ENCODE measurements around the gene ANKRD63.
A peak's percentile ranks its signal among the peaks of the same experiment; 100 is the strongest.

Gene ANKRD63

GRCh38 chr15:40295297-40295696 lies 12.4 kb upstream of the ANKRD63 start:
- DNase-seq = no peak

GRCh38 chr15:40293905-40294895 lies 11.3 kb upstream of the ANKRD63 start:
- no peak for DNase-seq

- no peak for DNase-seq
Measured at GRCh38 chr15:40293006-40293405, 10.1 kb upstream of the ANKRD63 start.

GRCh38 chr15:40292246-40292645 lies 9.4 kb upstream of the ANKRD63 start:
- DNase-seq = no peak

- no peak for DNase-seq
Measured at GRCh38 chr15:40290918-40291574, 8.2 kb upstream of the ANKRD63 start.

- DNase-seq = no peak
Measured at GRCh38 chr15:40290545-40290917, 7.7 kb upstream of the ANKRD63 start.

- DNase-seq = no peak
Measured at GRCh38 chr15:40289140-40289775, 6.4 kb upstream of the ANKRD63 start.

GRCh38 chr15:40287968-40288367 lies 5.1 kb upstream of the ANKRD63 start:
- DNase-seq = no peak

- DNase-seq = no peak
Measured at GRCh38 chr15:40287505-40287904, 4.6 kb upstream of the ANKRD63 start.

- no peak for DNase-seq
Measured at GRCh38 chr15:40286794-40287193, 3.9 kb upstream of the ANKRD63 start.

GRCh38 chr15:40286061-40286532 lies 3.2 kb upstream of the ANKRD63 start:
- DNase-seq = no peak

GRCh38 chr15:40285554-40286011 lies 2.7 kb upstream of the ANKRD63 start:
- no peak for DNase-seq

- no peak for DNase-seq
Measured at GRCh38 chr15:40285151-40285550, 2.3 kb upstream of the ANKRD63 start.

- no peak for DNase-seq
Measured at GRCh38 chr15:40283615-40284300, 894 bp upstream of the ANKRD63 start.

GRCh38 chr15:40282147-40282868 lies 556 bp downstream of the ANKRD63 start:
- peak; percentile 80 for DNase-seq

GRCh38 chr15:40281801-40282146 lies 1.1 kb downstream of the ANKRD63 start:
- no peak for DNase-seq

GRCh38 chr15:40281057-40281800 lies 1.6 kb downstream of the ANKRD63 start:
- DNase-seq = no peak

GRCh38 chr15:40280260-40281056 lies 2.4 kb downstream of the ANKRD63 start:
- no peak for DNase-seq

- DNase-seq = peak; percentile 90
Measured at GRCh38 chr15:40279437-40280141, 3.3 kb downstream of the ANKRD63 start.

GRCh38 chr15:40278026-40278425 lies 4.8 kb downstream of the ANKRD63 start:
- DNase-seq = no peak
